HUES64 (cell line): ENCODE data around the gene HSPA1B.
A peak's percentile ranks its signal among the peaks of the same experiment; 100 is the strongest.
"Not testable (repeated sequence)": the region's sequence is repeated elsewhere in the genome, so short reads cannot be mapped to it uniquely, and the experiment has no call there.

Experiments
- H3K27ac ChIP-seq: 2 replicates; pipeline ENCODE4 v1.7.0; 2013; ENCODE audit warnings: low read depth, low read length, inconsistent platforms
- H3K27me3 ChIP-seq: 2 replicates; pipeline ENCODE4 v1.6.1; 2013; ENCODE audit warnings: mild to moderate bottlenecking, low read length; ENCODE audit not compliant: insufficient read depth
- H3K36me3 ChIP-seq: 2 replicates; pipeline ENCODE4 v1.6.1; 2013; ENCODE audit warnings: mild to moderate bottlenecking, low read length; ENCODE audit not compliant: insufficient read depth
- H3K4me1 ChIP-seq: 2 replicates; pipeline ENCODE4 v1.6.1; 2013; ENCODE audit warnings: mild to moderate bottlenecking, low read length, moderate library complexity; ENCODE audit not compliant: insufficient read depth
- H3K4me3 ChIP-seq: 2 replicates; pipeline ENCODE4 v1.5.1; 2013; ENCODE audit warnings: mild to moderate bottlenecking, low read length, moderate library complexity
- H3K9ac ChIP-seq: 2 replicates; pipeline ENCODE4 v1.6.1; 2013; ENCODE audit warnings: mild to moderate bottlenecking, low read depth, low read length
- H3K9me3 ChIP-seq: 2 replicates; pipeline ENCODE4 v1.6.1; 2013; ENCODE audit warnings: low read depth, low read length; ENCODE audit not compliant: insufficient read depth
- WGBS: fragments of 150-250, 120-280 bp; methylation state at CpG from one replicate; pipeline ENCODE4 v1.1.7; 2013; ENCODE audit warnings: missing lambda C conversion rate; 5-methylcytosine and 5-hydroxymethylcytosine counted together

The HSPA1B gene

DNA sequence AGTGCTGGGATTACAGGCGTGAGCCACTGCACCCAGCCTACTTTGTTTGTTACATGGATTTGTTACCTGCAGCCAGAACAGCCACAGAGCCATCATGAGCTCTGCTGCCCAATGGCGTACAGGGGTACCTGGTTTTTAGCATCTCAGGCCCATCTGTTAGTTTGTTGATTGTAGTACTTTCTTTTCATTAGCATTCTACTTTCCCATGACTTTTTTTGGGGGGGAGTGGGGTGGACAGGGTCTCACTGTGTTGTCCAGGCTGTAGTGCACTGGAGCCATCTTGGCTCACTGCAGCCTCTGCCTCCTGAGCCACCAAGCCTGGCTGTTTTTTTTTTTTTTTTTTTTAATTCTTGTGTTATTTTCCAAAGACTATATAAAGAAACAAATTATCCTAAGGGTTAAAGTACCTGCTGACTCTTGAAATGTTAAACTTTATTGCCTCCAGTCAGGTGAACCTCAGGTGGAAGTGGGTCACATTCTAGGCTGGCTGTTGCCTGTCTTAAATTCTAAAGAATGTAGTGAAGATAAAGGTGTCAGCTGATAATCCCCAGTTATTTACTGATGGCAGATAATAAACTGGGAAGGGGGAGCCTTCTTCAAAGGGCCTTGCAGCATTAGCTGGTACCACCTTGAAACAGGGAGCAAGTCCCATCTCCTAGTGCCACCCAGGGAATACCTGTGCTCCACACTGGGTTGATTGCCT lies 19.9 kb downstream of the HSPA1B start:
- Histone ChIP-seq H3K36me3 (no peaks in the 10 kb centered on the region), H3K9ac (no peak overlapping the region), H3K27me3 (no peaks in the 10 kb centered on the region), H3K4me1 (no peaks in the 10 kb centered on the region), H3K4me3 (no peak overlapping the region), H3K27ac (no peak overlapping the region), H3K9me3 (no peaks in the 10 kb centered on the region)
- WGBS = 88% methylated on average over 2 of the region's 2 CpGs

- Histone ChIP-seq H3K9me3 (peaks cover 7% of the 10 kb centered on the region; the same call in 1 of the 2 replicates), H3K9ac (no peak overlapping the region), H3K36me3 (no peaks in the 10 kb centered on the region), H3K27me3 (no peaks in the 10 kb centered on the region), H3K4me1 (no peaks in the 10 kb centered on the region), H3K27ac (no peak overlapping the region), H3K4me3 (no peak overlapping the region)
- WGBS = 99% methylated on average over 2 of the region's 2 CpGs
These were observed 23.4 kb downstream of the HSPA1B start for GRCh38 chr6:31850765-31851484.

- H3K9ac ChIP-seq = no peak overlapping the region
- H3K36me3 ChIP-seq = no peaks in the 10 kb centered on the region
- no peaks in the 10 kb centered on the region for H3K4me1 ChIP-seq
- H3K9me3 ChIP-seq = peaks cover 7% of the 10 kb centered on the region; the same call in 1 of the 2 replicates
- H3K27ac ChIP-seq = no peak overlapping the region
- no peaks in the 10 kb centered on the region for H3K27me3 ChIP-seq
- H3K4me3 ChIP-seq = no peak overlapping the region
- WGBS = 86% methylated on average over 2 of the region's 2 CpGs
These were observed 23.9 kb downstream of the HSPA1B start for GRCh38 chr6:31851485-31851832.

DNA sequence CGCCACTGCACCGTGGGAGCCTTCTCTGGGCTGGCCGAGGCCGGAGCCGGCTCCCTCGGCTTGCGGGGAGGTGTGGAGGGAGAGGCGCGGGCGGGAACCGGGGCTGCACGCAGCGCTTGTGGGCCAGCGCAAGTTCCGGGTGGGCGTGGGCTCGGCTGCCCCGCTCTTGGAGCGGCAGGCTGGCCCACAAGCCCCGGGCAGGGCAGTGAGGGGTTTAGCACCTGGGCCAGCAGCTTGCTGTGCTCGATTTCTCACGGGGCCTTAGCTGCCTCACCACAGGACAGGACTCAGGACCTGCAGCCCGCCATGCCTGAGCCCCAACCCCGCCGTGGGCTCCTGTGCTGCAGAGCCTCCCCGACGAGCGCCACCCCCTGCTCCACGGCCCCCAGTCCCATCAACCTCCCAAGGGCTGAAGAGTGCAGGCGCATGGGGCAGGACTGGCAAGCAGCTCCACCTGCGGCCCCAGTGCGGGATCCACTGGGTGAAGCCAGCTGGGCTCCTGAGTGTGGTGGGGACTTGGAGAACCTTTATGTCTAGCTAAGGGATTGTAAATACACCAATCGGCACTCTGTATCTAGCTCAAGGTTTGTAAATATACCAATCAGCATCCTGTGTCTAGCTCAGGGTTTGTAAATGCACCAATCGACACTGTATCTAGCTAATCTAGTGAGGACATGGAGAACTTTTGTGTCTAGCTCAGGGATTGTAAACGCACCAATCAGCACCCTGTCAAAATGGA lies 24.6 kb downstream of the HSPA1B start:
- H3K36me3 ChIP-seq, H3K4me3 ChIP-seq, H3K9ac ChIP-seq, H3K4me1 ChIP-seq, H3K9me3 ChIP-seq, H3K27ac ChIP-seq, H3K27me3 ChIP-seq: not testable (repeated sequence)
- 90% methylated on average over 35 of the region's 35 CpGs for WGBS

GRCh38 chr6:31857774-31858173 lies 30.2 kb downstream of the HSPA1B start:
- not testable (repeated sequence) for H3K9ac ChIP-seq, H3K4me1 ChIP-seq, H3K27ac ChIP-seq, H3K27me3 ChIP-seq, H3K9me3 ChIP-seq, H3K4me3 ChIP-seq
- peaks cover 30% of the 10 kb centered on the region for H3K36me3 ChIP-seq
- 96% methylated on average over 8 of the region's 8 CpGs for WGBS

DNA sequence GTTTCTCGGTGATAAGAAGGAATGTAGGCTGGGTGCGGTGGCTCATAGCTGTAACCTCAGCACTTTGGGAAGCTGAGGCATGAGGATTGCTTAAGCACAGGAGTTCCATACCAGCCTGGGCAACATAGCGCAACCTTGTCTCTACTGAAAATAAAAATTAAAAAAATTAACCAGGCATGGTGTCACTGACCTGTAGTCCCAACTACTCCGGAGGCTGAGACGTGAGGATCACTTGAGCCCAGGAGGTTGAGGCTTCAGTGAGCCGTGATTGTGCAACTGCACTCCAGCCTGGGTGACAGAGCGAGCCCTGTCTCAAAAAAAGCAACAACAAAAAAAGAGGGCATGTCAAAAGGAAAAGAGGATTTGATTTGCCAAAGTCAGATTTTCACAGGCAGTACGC lies 31.2 kb downstream of the HSPA1B start:
- H3K4me1 ChIP-seq = no peaks in the 10 kb centered on the region; the same call in 1 of the 2 replicates
- H3K9me3 ChIP-seq = peaks cover 7% of the 10 kb centered on the region; the same call in 1 of the 2 replicates
- H3K9ac ChIP-seq = no peak overlapping the region
- WGBS = 96% methylated on average over 8 of the region's 8 CpGs
- H3K4me3 ChIP-seq = no peak overlapping the region
- H3K27ac ChIP-seq = no peak overlapping the region
- H3K27me3 ChIP-seq = no peaks in the 10 kb centered on the region
- peaks cover 30% of the 10 kb centered on the region for H3K36me3 ChIP-seq

DNA sequence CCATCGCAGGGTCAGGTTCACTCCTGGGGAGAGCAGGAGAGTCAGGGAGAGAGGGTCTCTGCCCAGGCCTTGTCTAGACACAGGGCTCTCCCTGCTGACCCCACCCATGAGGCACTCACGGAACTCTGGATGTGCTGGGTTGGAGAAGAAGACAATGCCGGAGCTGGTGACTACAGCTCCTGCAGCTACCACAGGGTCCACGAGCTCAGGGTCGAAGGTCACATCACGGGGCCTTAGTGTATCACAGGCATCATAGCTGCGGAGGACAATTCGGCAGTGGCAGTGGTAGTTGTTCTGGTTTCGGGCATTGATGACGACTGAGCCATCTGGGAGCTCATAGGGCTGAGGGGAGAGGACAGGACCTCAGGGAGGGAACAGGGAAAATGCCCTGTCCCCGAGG lies 32.4 kb downstream of the HSPA1B start:
- Histone ChIP-seq H3K4me3 (no peak overlapping the region), H3K4me1 (no peaks in the 10 kb centered on the region; the same call in 1 of the 2 replicates), H3K27me3 (no peaks in the 10 kb centered on the region), H3K9ac (no peak overlapping the region), H3K27ac (no peak overlapping the region), H3K9me3 (peaks cover 7% of the 10 kb centered on the region; the same call in 1 of the 2 replicates), H3K36me3 (peaks cover 30% of the 10 kb centered on the region)
- 95% methylated on average over 11 of the region's 11 CpGs for WGBS

DNA sequence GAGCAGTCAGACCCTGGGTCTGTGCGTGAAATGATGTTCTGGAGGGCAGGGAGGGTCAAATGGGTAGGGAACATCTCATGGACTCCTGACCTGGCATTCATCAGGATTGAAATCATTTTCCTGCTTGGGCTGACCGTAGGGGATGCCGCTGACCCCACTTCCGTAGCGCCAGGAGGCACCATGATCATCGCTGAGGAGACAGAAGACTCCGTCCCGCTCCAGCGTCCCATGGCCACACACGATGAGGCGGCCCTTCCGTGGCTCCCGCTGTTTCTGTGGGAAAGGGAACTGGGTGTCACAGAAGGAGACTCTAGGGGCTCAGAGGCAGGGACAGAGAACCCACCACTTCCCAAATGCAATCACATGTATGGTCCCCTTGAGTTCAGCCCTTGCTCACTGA lies 32.8 kb downstream of the HSPA1B start:
- 94% methylated on average over 13 of the region's 13 CpGs for WGBS
- peaks cover 30% of the 10 kb centered on the region for H3K36me3 ChIP-seq

DNA sequence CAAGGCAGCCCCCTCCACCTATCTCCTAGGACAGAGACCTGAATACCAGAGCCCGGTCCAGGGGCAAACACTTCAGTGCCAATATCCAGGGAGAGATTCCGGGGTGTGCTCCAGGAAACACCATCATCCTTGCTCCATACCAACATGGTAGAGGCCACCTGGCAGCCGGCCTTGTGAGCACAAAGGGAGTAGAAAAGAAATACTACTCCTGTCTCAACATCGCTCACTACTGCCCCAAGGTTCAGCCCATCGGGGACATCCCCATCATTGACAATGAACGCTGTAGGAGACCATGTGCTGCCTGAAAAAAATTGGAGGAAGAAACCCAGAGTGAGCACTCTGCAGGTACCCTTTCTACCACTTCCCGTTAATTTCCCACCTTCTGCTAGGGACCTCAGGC lies 33.6 kb downstream of the HSPA1B start:
- H3K4me3 ChIP-seq = no peak overlapping the region; the same call in 1 of the 2 replicates
- H3K9me3 ChIP-seq = no peaks in the 10 kb centered on the region
- H3K9ac ChIP-seq = no peak overlapping the region
- no peak overlapping the region for H3K27ac ChIP-seq
- no peaks in the 10 kb centered on the region; the same call in 1 of the 2 replicates for H3K4me1 ChIP-seq
- 94% methylated on average over 7 of the region's 7 CpGs for WGBS
- H3K27me3 ChIP-seq = no peaks in the 10 kb centered on the region
- peaks cover 30% of the 10 kb centered on the region for H3K36me3 ChIP-seq

More for the DNA sequence above, 32.8 kb downstream of the HSPA1B start:
- Histone ChIP-seq H3K27ac (no peak overlapping the region), H3K4me1 (no peaks in the 10 kb centered on the region; the same call in 1 of the 2 replicates), H3K27me3 (no peaks in the 10 kb centered on the region), H3K9me3 (peaks cover 5% of the 10 kb centered on the region; the same call in 1 of the 2 replicates), H3K4me3 (no peak overlapping the region), H3K9ac (no peak overlapping the region)

GRCh38 chr6:31861919-31862343 lies 34.4 kb downstream of the HSPA1B start:
- H3K9me3 ChIP-seq = no peaks in the 10 kb centered on the region
- H3K9ac ChIP-seq = peak overlapping the region; percentile 58
- H3K27me3 ChIP-seq = no peaks in the 10 kb centered on the region
- 60% methylated on average over 17 of the region's 17 CpGs for WGBS
- H3K4me3 ChIP-seq = peak overlapping the region; percentile 76
- H3K27ac ChIP-seq = no peak overlapping the region
- no peaks in the 10 kb centered on the region; the same call in 1 of the 2 replicates for H3K4me1 ChIP-seq
- peaks cover 30% of the 10 kb centered on the region for H3K36me3 ChIP-seq
